HG02798 (cell line): Measurements from ENCODE around the gene PRRT1.
A peak's percentile ranks its signal among the peaks of the same experiment; 100 is the strongest.
"Not testable (repeated sequence)": the region's sequence is repeated elsewhere in the genome, so short reads cannot be mapped to it uniquely, and the experiment has no call there.

ENCODE experiments used
- ATAC-seq: cut with Tn5 transposase; IDR thresholded peaks from one replicate; pipeline ENCODE4 v1.9.1; 2021; ENCODE audit warnings: mild to moderate bottlenecking; ENCODE audit not compliant: unreplicated experiment, poor library complexity

The PRRT1 gene

DNA sequence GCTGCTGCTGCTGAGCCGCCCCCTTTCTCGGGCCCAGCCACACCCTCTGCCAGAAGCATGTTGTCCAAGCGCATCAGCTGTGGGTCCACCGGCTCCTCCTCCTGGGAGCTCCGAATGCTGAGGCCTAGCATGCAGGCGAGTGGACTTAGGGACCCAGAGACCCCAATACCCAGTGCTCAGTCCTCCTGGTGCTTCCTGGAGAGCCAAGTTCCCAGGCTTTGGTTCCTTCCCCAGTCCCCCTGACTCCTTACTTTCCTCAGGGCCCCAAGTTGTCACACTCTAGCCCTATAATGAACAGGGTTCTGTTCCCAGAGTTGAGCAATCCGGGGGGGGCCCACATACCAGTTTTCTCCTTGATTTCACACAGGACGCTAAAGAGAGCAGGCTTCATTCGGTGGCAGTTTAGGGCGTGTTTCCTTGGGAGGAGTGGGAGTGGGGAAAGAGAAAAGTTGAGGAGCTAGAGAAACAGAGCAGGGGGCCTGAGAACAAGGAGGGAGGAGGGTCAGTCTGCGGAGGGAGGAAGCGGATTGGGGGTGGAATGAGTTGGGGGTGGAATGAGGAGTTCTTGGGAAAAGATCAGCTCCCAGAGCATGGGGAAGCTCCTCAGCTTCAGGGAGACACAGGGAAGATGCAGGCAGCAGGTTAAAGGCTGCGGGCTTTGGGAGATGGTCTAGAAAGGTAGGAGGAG, 36.8 kb upstream of the PRRT1 start:
- no peak for ATAC-seq

DNA sequence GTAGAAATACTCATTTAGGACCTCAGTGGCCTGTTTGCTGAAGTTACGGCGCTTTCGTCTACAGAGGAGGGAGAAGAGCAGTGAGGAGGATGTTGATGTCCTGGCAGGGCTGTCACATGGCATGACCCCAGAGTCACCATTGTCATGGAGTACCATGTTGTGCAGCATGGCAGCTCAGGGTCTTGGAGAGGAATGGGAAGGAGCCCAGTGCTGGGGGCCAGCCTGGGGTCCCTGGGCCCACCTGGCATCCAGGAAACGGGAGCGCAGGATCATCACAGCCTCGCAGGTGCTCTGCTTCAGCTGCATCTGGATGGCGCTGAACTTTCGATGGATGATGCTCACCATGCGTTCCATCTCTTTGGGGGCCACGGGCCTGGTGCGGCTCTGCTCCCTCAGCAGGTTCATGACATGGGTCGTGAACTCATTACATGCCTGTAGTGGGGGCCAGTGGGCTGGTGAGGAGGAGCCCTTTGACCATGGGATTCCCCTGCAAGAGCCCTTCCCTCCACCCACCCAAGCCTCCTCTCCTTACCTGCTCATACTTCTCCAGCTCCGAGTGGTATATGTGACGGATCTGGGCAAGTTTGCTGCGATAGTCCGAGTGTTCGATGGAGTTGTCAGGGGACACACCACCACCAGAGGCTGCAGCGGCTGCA, 36.1 kb upstream of the PRRT1 start:
- ATAC-seq = not testable (repeated sequence)

DNA sequence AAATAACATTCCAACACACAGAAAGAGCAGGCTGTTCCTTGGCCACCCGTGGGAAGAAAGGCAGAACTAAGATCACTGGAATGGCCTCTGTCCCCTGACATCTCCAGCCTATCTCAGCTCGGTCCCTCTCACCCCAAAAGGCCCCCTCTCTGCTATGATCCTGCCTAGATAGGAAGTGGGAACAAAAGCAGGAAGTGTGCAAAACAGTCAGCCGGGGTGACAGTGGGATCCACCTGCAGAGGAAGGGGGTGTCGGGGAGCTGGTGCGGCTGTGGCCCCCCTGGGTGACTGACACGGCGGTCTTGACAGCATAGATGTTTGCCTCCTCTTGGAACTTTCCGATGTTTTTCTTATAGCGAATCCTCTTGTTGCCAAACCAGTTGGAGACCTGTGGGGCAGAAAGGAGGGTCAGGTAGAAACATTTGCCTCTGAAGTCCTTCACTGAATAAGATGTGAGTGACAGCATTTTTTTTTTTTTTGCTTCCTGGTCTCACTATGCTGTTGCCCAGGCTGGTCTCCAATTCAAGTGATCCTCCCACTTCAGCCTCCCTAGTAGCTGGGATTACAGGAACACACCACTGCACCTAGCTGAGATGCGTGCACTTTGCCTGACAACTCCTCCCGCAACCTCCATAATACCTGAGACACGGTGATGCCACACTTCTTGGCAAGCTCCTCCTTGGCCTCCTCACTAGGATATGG, 35.4 kb upstream of the PRRT1 start:
- no peak for ATAC-seq

DNA sequence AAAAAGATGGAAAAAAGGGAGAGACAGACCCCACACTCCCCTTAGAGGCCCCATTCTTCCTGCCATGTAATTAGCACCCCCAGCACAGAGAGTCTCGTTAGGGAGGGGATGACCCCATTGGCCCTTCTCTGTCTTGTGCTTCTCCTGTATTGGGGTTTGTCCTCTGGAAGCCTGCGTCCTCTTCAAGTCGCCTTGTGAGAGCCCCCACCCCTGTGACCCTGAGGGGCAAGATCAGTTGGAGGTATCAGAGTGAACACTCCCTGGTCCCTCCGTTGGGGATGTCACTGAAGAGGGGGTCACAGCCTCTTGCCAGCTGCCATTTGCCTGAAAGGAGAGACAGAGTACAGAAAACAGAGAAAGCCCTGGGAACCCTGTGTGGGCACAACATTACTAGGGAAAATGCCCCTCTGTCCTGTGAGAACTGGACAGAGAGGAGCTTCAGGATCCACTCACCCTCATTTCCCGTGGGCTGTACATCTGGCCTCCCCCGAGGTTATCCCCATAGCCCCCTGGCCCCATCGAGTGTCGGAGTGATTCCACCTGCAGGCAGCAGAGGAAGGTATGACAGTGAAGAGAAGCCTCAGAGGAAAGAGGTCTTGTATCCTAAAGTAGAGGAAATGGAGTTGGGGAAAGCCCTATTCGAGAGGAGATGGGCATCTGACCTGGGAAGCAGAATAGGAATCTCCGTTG, 34.6 kb upstream of the PRRT1 start:
- not testable (repeated sequence) for ATAC-seq

DNA sequence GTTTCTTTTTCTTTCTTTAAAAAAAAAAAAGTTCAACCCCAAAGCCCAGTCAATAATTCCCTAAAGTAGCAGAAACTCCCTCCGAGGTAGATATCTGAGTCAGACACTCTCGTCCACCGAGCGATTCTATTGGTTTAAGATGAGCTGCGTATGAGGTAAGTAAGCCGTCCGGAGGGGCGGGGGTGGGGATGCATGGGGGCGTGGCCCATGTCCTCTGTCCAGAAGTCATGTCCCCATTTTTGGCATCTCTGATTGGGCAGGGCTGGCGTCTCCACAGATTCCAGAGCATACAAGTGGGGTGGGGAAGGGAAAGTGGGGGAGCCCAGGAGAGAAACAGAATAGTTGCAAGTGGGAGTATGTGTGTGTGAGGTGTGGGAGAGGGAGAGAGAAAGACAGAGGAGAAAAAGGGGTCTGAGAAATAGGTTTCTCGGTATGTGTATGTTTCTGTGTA, 34.0 kb upstream of the PRRT1 start:
- ATAC-seq = peak; percentile 26

DNA sequence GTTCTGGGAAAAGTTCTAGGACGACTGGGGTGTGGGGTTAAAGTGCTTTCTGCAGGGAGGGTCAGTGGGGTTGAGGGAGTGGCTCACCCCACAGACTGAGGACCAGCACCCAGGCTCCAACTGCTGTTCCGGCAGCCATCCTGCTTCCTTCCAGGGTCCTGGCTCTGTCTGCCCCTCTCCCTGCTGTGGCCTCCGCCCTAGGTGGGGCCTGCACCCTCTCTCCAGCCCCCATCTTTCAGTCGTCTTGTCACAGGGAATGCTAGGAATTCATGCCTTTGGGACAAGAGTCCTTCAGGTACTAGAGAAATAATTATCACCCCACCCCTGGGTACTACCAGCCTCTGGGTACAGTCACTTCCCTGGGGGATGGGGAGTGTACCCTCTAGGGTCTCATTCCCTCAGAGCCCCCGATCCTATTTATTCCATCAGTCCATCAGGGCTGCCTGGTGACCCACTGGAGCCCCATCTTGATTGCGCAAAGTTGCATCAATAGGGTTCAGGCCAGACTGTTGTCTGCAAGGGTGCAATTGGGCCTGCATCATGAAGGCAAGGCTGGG, 32.4 kb upstream of the PRRT1 start, which contains the start of gene AGER:
Gene AGER (minus strand): TSS at position 170 of the 557 bp plus-strand sequence. CDS start 31 bp downstream, at position 139.
- ATAC-seq = no peak

DNA sequence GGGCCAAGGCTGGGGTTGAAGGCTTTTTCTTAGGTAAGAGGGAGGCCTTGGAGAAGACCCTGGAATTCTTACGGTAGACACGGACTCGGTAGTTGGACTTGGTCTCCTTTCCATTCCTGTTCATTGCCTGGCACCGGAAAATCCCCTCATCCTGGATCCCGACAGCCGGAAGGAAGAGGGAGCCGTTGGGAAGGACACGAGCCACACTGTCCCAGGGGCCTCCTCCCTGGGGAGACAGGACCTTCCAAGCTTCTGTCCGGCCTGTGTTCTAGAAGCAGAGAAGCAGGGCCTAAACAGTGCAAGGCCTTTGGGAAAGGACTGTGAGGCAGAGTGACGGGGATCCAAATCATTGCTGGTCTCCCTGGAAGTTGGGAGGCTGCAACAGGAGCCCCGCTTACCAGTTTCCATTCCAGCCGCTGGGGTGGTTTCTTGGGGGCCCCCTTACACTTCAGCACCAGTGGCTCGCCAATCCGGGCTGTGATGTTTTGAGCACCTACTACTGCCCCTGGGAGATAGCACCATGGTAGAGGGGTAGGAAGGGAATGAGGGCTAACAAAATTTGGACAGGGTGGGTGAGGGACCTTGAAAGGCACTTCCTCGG, 31.8 kb upstream of the PRRT1 start:
- ATAC-seq = no peak

DNA sequence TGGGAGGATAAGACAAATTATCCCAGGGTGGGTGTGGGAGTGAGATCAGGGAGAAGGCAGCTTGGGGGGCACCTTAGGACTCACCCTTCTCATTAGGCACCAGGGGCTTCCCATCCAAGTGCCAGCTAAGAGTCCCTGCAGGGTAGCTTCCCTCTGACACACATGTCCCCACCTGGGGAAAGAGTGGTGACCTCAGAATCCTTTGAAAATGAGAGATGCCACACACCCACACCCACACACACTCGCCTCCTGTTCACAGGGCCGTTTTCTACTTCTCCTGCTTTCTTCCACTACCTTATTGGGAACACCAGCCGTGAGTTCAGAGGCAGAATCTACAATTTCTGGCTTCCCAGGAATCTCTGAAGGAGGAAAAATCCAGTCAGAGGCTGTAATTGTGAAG, 31.3 kb upstream of the PRRT1 start:
- no peak for ATAC-seq

DNA sequence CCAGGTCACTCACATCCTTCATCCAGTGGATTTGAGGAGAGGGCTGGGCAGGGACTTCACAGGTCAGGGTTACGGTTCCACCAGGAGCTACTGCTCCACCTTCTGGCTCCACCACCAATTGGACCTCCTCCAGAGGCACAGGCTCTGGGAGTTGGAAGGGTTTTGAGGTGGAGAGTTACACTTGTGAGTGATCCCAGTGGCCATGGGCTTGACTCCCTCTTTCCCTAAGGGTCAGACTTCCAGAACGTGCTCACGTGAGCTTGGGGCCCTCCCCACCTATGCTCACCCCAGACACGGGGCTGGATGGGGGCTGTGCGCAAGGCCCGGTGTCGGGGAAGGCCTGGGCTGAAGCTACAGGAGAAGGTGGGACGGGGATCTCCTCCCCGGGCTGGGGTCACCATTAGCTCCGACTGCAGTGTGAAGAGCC, 30.8 kb upstream of the PRRT1 start:
- ATAC-seq = no peak

DNA sequence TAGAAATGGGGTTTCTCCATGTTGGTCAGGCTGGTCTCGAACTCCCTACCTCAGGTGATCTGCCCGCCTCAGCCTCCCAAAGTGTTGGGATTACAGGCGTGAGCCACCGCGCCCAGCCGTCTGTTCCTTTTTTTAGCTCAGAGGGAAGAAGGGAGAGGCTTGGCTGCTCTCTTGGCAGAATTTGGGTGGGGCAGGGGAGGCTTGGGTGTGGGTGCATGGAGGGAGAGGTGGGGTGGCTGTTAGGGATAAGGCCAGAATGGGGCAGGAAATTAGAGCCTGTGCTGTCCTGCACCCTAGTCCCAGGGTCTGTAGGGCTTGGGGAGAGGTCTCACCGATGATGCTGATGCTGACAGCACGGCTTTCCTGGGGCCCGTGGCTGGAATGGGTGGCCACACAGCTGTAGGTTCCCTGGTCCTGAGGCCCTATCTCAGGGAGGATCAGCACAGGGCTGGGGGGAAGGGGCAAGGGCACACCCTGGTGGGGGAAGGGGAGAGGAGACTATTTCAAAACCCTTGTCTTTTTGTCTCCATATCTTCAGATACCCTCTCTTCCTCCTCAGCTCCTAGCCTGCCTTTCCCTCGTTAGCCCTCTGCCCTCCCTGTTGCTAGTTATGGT, 30.3 kb upstream of the PRRT1 start:
- no peak for ATAC-seq

DNA sequence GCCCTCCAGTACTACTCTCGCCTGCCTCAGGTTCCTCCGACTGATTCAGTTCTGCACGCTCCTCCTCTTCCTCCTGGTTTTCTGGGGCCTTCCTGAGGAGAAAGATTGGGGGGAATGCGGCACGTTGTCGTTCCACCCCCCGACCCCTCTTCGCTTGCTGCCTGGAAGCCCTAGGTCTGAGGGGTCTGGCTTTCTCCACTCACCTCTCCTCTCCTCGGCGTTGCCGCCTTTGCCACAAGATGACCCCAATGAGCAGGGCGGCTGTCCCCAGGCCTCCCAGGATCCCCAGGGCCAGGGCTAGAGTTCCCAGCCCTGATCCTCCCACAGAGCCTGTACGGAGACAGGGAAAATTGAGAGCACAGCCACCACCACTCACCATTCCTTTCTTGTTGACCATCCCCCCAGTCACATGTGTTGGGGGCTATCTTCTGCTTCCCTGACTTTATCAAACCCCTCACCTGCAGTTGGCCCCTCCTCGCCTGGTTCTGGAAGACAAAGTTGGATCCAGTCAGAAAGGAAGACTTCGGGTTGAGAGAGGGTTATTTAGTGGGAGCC, 29.5 kb upstream of the PRRT1 start:
- ATAC-seq = no peak

DNA sequence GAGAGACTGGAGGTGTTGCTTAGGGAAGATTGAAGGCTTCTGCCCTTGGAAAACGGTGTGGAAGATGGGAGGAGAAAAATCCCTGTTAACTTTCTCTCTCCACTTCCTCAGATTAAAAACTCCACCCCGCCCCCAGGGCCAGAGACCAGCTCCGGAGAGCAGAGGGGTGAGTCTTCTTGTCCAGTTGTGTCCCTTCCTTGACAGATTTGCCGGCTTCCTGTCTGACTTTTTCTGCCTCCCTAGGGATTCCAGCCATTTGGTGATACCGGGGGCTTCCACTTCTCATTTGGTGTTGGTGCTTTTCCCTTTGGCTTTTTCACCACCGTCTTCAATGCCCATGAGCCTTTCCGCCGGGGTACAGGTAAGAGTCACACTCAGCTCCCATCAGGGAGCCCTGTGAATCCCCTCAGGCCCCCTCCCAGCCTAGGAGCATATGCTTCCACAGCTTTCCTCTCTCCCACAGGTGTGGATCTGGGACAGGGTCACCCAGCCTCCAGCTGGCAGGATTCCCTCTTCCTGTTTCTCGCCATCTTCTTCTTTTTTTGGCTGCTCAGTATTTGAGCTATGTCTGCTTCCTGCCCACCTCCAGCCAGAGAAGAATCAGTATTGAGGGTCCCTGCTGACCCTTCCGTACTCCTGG, 28.1 kb upstream of the PRRT1 start:
- ATAC-seq = no peak

DNA sequence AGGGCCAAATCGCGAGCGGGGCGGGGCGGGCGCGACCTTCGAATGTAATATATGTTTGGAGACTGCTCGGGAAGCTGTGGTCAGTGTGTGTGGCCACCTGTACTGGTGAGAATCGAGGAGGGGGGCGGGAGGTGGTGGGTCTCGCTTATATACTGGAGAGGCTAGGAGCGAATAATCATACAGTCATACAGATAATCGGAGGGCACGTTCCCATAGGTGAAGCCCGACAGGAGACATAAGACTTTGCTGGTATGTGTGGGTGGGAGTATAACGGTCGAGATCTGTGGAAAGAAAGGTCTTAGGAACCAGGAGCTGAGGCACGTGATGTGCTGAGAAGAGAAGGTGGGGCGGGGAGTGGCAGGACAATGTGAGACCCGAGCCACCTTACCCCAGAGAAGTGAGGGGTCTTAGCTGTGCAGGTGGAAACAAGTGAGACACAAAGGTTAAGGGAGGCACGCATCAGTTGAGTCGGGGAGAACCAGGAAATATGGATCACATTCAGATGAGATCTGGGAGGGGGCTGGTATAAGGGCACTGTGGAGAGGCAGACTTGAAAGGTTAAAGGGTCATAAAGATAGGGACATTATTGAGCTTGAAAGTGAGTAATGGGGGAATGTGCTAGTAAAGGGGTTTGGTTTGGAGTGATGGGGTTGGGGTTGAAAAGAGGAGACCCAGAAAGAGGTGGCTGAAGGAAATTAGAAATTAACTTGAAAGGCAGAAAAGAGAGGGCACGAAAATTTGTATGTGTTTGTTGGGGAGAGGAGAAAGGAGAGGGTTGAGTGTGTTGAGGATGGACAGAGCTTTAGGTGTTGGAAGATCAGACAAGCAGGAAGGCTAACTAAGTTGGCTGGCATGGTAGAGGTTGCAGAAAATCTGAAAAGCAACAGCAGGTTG, 27.1 kb upstream of the PRRT1 start:
- no peak for ATAC-seq

DNA sequence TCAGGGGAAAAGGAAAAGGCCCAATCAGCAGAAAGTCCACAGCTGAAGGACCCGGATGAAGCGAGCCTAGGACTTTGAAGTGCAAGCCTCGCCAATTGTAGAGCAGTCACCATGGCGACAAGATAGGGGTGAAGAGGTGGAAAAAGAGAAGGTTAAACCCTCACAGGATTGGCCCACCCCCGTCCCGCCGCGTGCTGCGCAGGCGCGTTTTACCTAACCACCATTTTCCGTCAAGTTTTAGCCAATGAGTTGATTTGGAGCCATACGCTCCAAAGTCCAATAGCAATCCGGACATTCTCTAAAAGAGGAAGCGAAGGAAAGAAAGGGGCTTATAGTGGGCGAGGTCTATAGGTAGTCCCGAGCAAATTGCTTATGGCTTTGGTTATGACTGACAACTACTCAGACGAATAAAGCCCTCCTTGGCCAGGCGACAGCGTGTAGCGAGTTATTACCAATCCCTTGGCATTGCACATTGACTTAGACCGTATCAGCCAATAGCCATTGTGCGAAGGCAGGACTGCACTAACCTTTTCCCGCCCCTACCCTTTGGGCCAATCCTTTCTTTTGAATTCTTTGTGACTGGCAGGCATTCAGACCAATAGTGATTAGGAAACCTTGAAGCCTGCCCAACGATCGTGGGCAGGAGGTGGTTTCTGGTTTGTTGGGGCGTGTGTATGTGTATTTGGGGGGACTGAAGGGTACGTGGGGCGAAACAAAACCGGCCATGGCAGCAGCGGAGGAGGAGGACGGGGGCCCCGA, 26.2 kb upstream of the PRRT1 start, which contains the start of gene RNF5:
Gene RNF5 (plus strand): TSS at position 618 of the 759 bp plus-strand sequence. CDS start 107 bp downstream, at position 725.
- ATAC-seq = peak; percentile 86

DNA sequence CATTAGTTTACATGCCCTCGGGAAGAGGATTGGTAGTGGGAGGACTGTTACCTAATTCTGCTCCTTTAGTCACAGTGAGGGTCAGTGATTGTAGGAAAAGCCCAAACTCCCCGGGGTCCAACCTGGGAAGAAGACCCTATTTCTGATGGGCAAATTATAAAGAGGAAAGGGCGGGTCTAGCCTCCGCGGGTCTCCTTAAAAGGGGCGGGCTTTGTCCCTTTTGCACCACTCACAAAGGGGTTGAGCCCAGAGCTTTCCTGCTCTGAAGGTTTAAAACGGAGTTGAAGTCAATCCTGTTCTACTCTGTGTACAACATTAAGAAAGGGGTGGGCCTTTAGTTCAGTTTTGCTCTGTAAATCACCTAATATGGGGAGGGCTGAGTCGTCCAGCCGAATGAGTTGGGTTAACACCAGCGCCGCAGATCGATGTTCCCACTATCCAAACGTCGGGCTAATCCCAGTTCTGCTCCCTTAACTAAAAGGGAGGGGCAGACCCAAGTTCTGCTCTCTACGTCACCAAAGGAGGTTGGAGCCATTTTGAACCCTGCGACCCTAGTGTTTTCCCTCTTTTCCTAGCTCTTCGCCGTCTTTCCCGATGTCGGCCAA, 25.5 kb upstream of the PRRT1 start:
- no peak for ATAC-seq

DNA sequence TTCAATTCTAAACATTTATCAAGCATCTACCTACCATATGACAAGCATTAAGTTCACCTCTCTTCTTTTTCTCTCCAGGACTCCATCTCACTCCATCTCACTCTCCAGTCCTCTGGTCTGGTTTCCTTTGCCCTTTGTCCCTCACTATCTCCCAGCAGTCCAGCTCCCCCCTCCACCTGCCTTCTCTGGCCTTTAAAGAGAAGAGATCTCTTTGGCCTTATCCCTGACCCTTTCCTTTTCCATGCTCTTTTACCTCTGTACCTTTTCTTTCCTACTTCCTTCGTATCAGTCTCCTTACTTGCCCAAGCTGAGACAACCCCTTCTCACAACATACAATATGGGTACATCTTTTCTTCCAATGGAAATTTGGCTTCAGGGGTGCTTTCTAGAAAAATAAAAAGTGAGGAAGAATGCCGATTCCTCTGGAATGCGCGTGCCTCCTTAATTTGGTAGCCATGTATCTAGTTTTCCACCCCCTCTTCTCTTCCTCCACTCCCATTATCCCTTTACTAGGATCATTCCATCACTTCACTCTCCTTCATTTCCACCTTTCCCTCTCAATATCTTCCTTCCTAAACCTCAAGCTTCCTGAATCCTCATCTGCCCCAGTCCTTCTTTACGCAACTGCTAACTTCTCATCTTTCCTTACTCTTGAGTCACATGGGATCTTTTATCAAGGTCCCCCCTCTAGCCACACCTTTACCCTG, 24.9 kb upstream of the PRRT1 start:
- no peak for ATAC-seq
